ENCODE data around the gene FCN2.

FCN2 gene

DNA sequence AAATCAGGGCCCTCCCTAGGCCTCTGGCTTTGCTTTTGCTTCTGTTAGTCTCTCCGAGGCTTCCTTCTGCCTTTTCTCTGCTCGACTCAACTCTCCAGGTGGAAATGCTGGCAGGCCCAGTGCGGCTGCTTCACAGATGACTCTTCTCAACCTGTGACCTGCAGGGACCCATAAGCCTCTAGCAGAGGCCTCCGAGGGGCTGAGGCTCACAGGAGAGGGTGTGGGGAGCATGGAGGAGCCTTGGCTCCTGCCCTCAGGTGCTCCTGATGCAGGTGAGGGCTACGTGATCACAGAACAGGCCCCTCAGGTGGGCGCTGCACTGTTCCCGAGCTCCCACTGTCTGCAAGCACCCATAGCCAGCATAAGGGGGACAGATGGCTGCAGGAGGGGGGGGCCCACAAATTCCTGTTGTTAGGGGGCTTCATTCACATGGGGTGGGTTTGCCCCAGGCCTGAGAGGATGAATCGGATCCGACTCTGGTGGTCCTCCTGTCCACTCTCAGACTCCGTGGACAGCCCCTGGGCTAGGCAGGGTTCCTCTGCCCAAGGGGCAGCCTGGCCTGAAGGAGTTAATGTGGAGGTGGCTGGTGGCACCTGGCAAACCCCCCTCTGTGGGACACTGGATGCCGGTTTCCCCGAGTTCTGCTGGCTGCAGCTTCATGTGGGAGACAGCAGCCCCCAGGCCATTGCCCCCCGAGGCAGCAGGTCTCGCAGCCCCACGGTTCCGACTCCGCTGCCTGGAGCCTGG lies 10.9 kb upstream of the FCN2 start:
- FAIRE-seq: no peak

DNA sequence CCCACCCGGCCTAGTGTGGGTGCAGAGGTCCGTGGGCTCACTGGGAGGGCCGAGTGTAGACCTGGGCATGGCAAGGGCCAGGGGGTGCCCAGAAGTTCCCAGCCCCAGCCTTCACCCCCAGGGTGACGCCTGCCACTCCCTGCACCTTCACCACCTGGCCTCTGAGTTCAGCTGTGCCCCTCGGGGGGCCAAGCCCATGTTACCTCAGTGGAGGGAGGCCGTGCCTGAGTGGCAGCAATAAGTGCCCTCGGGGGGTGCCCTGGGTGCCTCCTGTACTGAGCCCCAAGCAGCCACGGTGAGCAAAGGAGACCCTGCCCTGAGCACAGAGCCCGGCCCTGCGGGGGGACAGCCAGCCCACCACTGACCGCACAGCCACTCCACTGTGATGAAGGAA lies 10.3 kb upstream of the FCN2 start:
- no peak for FAIRE-seq

DNA sequence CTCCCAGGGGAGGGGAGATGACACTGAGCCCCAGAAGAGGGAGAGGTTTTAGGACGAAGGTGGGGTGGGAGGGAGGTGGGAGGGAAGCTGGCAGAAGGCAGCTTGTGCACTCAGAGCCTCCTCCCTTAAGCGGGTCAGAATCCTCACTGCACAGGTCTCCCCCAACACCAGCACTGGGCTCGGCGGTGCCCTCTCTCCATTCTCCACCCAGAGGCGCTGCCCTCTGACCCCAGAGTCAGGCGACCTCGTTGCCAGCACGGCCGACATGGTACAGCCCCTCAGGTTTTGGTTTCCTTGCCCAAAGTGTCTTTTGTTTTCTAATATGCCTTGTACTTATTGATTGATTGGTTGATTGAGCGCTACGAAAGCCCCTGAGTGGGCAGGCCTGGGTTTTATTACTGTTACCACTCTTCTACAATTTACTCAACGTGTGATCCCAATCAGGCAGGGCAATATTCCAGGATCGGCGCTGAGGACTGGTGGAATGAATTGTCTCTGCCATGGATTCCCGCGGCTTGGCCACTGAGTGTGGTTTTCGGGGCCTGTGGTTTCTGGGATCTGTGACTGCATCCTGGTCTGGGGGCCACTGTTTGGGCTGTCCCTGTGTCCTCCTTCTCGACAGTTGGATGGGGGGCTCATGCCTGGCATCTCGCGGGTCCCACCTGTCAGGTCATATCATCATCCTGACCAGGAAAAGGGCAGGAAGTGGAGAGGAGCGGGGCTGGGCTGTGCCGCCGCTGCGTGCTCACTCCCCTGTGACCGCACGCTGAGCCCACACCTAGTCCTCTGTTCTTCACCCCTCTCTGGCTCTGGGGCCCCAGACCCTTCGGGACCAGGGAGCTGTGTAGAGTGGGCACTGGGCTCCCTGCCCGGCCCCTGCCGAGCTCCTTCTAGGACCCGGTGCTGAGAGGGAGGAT lies 9.6 kb upstream of the FCN2 start:
- no peak for FAIRE-seq

DNA sequence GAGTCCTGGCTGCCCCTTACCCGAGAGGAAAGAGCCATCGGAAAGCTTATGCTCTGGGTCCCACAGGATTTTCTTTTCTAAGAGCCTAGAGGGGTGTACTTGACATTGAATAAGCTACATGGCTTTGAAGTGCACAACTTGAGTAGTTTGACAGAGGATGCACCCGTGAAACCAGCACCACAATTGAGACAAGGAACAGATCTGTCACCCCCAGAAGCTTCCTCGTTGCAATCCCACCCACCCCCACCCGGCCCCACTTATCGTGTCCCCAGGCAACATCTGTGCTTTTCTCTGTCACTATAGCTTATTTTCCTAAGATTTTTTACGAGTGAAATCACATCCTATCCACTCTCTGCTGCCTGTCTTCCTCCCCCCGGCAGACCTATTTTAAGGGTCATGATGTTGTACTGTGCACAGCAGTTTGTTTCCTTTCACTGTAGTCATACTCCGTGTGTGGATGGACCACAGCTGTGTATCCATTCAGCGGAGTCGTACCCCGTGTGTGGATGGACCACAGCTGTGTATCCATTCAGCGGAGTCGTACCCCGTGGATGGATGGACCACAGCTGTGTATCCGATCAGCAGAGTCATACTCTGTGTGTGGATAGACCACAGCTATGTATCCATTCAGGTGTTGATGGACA lies 8.8 kb upstream of the FCN2 start:
- FAIRE-seq: no peak

DNA sequence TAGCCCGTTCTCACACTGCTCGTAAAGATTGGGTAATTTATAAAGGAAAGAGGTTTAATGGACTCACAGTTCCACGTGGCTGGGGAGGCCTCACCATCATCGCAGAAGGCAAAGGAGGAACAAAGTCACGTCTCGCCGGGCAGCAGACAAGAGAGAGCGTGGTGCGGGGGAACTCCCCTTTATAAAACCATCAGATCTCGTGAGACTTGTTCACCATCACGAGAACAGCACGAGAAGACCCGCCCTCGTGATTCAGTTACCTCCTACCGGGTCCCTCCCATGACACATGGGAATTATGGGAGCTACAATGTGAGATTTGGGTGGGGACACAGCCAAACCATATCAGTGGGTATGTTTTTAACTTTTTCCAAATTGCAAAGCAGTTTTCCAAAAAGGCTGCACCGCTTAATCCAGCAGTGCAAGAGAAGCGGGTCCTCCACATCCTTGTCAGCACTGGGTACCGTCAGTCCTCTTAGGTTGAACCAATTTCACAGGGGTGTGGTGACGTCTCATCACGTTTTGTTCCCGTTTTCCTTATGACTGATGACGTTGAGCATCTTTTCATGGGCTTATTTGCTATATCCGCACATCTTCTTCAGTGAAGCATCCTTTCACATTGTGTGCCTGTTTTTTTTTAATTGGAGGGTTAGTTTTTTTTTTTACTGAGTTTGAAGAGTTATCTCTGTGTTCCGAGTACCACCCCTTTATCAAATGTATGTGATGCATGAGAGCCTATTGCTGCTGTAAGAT lies 8.0 kb upstream of the FCN2 start:
- FAIRE-seq: no peak

DNA sequence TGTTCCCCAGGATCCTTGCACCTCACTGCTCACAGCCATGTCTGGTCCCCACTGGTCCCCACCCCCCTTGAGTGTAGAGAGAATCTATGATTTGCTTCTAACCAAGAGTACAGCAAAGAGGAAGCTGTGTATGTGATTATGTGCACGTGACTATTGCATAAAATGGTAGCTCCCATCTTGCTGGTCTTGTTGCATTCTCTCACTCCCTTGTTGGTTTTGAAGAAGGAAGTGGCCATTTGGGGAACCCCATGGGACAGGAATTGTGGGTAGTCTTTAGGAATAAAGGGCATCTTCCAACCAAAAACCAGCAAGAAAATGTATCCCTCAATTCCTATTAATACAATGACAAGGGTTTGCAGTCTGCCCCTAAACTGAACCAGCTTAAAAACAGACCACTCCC lies 5.2 kb upstream of the FCN2 start:
- FAIRE-seq: no peak

DNA sequence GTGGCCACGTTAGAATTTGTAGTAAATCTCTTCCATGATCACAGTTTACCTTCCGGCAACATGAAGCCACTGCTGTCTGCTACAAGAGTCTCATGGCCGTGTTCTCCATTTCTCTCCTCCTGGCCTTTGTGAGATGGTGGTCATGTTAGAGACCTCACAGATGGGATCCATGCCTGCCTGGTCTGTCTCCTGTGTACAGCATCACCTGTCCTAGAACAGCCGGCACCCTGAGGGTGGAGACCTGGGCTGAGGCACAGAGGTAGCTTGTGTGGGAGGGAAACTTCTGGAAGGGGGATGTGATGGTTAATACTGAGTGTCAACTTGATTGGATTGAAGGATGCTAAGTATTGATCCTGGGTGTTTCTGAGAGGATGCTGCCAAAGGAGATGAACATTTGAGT lies 3.1 kb upstream of the FCN2 start:
- no peak for FAIRE-seq

DNA sequence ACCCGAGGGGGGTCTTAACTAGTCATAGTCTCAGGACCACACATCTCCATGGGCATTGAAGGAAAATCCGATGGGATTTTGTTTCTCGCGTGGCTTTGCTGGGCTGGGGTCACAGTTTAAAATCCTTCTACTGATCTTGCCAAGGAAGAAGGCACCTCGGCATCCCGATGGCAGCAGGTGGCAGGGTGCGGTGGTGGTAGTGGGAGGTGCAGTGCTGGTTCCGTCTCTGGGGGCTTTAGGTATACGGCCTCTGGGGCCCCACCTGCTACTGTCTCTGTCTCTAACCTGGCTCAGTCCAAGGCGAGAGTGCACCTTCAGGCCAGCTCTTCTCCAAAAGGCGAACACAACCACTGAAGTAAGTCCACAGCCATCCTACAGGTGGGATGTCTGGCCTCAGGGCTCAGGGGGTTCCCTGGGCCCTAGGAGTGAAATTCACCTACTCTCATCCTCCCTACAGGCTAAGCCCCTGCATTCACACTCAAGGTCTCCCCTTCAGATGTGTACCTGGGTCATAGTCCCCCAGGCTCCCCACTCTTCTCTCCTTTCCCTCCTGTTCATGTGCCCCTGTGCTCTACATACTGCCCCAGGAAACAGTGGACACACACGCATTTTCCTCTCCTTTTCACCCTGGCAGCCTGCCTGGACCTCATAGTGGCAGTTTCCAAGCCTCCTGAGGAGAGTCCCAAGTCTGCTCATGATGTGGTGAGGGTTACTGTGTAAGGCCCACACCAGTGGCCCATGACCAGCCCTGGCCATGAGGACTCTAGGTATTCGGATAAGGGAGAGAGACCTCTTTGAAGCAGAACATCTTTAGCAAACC lies 736 bp upstream of the FCN2 start:
- no peak for FAIRE-seq

DNA sequence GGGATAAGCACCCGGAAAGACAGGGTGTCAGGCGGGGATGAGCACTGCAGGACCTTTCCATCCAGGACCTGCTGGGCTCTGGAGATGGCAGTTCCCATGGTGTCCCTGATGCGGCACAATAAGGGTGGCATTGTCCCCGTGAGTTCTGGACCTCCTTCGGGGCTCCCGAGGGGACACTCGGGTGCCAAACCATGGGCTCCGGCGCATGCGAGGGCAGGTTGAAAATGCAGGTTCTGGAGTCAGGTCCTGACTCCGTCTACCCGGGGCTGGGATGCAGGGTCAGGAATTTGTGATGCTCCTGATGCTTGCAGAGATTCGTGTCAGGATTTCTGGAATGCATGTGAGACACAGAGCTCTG lies 682 bp downstream of the FCN2 start:
- FAIRE-seq: no peak

DNA sequence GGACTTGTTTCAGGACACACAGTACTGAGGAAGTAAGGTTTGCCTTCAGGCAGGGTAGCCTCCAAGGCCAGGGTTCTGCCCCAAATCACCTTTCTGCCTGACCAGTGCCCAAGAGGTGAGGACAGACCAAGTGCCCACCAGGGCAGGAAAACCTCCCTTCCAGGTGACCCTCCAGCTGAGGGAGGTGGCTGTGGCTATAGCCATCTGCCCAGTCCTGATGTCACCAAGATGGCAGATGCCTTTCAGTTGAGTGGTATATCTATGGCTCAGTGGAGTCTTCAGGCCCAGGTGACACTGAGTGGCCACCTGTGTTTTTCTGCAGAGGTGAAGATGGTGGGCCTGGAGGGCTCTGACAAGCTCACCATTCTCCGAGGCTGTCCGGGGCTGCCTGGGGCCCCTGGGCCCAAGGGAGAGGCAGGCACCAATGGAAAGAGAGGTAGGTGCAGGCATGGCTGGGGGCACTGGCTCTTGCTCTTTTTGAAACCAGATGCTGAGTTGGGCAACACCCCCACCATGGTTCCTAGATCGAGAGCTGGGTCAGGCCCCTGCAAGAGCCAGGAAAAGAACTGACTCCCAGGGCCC lies 1.7 kb downstream of the FCN2 start:
- FAIRE-seq: no peak

DNA sequence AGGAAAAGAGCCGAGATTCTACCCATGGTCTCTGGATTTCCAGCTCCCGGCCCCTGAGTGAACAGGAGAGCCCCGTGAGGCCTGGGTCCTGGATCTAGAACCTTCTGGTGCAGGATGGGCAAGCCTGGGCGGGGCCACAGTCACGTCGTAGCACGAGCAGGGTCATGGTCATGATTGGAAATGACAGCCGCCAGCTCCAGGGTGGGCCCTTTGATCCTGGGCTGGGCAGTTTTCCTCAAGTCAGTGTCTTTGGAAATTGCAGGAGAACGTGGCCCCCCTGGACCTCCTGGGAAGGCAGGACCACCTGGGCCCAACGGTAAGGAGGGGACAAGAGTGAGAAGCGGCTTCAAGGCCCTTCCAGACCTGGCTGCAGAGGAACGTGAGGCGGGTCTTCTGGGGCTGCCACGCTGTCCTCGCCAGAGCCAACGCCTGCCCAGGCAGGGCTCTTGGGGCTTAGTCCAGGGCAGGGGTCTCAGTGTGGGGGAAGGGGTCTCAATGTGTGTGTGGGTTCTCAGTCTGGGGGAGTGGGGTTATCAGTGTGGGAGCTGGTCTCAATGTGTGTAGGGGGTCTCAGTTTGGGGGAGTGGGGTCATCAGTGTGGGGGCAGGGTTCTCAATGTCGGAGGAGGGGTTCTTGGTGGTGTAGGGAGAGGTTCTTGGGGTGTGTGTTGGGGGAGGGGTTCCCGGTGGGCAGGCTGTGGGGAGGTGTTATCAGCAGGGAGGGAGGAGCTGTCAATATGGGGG lies 2.6 kb downstream of the FCN2 start:
- no peak for FAIRE-seq

DNA sequence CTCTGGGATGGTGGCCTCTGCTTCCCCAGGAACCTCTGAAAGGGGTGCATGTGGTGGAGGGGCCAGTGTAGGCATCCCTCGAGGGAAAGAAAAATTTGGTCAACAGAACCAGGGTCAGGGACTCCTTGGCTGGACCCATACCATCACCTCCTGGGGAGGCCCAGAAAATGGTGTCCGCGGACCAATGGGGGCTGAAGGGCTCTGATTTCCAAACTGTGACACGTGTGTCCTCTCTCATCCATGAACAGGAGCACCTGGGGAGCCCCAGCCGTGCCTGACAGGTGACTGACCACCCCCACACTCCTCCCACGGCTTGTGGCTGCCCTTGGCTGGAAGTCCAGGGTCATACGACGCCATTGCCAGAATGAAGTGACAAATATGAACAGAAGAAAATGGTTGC lies 3.9 kb downstream of the FCN2 start:
- no peak for FAIRE-seq

DNA sequence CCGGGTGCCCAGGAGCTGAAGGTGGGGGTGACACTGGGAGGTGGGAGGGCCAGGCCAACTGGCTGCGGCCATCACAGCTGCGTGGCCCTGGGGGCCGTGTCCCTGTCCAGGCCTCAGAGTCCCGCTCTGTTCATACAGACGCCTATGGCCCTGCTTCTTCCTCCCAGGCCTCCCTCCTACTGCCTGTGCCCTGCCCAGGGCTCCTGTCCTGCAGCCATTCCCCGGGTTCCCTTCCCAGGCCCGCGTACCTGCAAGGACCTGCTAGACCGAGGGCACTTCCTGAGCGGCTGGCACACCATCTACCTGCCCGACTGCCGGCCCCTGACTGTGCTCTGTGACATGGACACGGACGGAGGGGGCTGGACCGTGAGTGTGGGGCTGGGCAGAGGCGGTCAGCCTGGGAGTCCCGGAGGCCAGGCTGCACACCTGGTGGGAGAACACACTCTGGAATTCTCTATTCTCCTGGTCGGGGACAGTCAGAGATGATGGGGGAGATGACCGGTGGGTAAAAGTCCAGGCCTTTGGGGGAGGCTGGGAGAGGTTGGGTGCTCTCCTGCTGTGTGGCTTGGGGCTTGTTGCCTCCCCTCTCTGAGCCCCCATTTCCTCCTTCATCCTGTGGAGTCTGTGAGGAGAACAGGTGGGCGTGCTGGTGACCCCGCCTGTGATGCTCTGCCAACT lies 4.5 kb downstream of the FCN2 start:
- FAIRE-seq: no peak

DNA sequence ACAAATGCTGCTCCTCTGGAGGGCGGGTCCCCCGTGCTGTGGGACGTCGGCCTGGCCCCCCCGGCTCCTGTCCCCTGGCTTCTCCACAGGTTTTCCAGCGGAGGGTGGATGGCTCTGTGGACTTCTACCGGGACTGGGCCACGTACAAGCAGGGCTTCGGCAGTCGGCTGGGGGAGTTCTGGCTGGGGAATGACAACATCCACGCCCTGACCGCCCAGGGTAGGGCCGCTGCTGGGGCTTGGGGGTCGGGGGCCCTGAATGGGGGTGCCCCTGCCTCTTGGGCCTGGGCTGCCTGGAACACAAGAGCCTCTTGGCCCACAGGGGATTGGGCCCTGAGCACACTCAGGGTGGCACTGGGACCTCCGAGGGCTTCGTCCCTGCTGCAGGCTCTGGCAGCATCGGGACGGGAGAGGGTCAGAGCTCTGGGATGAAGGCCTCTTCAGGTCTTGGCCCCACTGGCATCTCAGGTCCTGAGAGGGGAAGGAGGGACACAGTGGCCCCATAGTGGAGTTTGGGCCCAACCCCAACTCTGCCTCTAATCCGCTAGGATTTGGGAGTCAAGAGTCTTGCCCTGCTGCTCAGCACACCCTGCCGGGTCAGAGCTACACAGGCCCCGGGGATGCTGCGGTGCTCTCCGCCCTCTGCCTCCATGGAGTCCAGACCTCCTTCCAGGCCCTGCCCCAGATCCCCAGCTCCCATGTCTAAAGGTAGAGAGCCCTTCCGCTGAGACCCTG lies 5.2 kb downstream of the FCN2 start:
- FAIRE-seq: no peak

DNA sequence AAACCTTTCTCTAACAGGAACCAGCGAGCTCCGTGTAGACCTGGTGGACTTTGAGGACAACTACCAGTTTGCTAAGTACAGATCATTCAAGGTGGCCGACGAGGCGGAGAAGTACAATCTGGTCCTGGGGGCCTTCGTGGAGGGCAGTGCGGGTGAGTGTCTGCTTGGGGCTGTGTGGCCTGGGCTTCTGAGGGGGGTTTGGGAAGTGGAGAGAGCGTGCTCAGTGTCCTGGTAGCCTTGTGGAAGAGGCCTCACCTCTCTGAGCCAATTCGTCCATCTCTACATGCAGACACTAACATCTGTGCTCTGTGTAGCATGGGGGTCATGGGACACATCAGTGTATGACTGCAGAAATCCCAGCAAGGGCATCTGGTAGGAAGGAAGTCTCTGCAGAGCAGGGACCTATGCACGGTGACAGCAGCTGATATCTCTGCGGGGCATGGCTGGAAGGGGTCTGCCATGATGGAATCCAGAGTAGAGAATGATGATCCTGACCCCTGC lies 5.9 kb downstream of the FCN2 start:
- FAIRE-seq: no peak

DNA sequence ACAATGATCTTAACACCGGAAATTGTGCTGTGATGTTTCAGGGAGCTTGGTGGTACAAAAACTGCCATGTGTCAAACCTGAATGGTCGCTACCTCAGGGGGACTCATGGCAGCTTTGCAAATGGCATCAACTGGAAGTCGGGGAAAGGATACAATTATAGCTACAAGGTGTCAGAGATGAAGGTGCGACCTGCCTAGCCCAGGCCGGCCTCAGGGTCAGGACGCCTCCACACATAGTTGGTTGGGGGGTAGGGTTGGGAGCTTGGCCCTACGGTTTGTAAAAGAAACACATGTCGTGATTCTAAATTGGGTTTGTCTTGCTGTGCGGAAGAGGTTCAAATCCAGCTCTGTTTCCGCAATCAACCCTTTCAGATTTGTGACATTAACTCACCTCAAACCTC lies 6.6 kb downstream of the FCN2 start:
- FAIRE-seq: no peak

DNA sequence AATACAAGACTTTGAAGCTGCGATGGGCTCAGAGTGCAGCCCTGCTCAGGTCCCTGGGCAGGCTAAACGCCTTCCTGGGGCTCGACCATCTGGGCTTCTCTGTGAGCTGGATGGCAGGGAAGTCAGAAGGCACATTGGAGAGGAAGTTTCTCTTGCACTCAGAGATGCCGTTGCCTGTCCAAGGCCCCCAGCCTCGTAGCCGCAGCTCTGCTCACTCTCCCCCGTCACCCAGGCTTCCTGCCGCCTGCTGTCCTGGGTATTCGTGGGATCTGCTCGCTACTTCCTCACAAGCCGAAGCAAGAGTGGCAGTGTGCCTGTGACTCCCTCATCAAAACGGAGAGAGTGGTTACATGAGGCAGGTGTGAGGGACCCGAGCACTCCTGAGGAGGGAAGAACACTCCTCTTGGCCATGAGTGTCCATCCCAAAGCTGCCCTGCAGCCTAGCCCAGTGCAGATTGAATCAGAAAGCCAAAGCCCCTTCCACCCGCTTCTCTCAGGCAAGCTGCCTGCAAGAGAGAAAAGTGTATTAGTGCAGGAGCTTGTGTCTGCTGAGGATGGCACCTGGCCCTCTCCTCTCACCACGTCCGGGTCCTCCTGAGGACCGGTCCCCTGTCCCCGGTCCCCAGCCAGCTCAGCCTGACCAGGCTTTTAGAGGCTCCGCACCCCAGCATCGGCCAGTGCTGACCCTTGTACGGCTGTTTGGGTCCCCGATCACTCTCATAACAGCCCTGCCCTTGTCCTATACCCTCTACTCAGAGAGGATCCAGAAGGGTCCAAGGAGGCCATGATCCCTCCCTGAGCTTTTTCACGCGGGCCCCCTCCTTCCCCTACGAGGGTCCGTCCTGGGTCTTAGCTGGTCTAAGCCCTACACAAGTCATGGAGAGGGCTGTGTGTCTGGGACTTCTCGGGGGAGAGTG lies 7.3 kb downstream of the FCN2 start:
- no peak for FAIRE-seq

DNA sequence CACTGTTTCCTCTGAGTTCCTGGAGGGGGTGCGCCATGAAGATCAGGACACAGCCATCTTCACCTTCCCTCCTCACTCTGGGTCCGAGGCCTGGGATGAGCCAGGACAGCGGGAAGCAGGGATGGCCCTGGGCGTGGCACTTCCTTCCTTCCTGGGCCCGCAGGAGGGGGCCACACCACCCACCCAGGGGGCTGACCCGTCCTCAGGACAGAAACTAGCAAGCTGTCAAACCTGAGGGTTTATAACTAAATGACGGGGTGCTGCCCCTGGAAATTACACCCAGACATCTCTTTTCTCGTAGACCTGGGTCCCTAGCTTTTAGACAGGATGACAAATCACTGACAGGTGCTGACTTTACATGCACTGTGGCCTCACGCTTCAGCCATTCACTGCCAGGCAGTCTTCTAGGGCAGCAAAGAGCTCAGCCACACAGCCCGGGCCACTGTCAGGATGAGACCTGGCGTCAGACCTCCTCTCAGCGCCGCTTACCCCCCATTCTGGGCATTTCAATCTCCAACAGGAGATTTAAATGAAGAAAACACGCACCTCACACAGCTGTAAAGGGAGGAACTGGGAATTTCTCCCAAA lies 8.1 kb downstream of the FCN2 start:
- no peak for FAIRE-seq

Data from islet of Langerhans (tissue), 1 donor.